Measurements from ENCODE around the gene RORB.

RORB gene

DNA sequence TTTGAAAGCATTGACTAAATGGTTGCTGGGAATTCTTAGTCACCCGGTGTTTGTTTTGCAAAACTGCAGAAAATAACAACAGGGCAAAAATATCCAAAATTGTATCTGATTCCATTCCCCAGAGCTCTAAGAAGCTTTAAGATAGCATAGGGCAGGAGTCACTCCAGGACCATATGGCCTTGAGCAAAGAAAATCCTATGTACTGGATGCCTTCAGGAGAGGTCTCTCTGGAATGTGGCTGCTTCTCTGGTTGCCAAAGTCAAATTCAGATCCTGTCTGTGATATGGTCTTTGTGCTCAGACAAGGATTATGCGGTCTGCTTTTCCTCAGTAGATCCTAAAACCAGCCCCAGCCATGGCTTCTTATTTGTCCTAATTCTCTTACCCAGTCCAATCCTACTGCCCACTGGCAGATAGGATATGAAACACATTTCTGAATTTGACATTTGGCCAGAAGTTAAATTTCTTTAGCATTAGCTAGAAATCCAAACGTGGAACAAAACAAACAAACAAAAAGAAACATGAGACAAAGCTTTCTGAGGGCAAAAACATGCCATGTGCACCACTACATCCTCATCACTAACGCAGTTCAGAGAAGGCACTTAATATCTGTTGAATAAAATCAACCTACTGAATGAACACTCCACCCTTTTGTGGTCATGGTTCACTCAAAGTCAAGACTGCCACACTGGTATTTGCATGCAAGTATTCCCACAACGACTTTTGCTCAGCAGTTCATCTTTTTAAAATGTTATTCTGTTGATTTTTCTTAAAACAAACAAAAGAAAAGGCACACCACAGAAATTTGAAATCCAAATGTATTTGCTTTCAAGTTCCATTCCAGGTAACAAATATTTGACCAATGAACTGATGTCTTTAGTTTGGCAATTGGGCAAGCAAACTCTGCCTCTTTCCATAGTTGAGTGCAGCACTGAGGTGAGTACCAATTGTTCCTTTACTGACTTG is 224.8 kb downstream of the RORB start:
- no peak for DNase-seq

GRCh38 chr9:74724317-74724716 is 227.2 kb downstream of the RORB start:
- DNase-seq, result no peak

- DNase-seq, result no peak
Measured at GRCh38 chr9:74726581-74726980, 229.4 kb downstream of the RORB start.

DNA sequence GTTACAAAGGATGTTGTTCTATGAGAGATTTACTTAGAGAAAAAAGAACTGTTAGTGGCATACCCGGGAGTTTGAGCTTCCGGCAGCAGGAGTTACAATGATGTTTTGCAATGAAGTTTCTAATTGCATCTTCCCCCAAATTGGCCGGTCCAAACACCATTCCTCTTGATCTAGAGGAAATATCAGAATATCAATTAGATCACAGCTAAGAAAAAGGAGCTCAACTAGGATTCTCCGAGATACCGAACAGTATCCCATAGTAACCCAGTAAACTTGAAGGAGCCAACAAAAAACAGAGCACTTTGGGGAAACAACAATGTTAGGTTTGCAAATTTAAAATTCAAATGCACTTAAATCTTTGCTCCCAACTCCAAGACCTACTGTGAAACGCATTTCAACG is 231.0 kb downstream of the RORB start:
- no peak for DNase-seq

DNA sequence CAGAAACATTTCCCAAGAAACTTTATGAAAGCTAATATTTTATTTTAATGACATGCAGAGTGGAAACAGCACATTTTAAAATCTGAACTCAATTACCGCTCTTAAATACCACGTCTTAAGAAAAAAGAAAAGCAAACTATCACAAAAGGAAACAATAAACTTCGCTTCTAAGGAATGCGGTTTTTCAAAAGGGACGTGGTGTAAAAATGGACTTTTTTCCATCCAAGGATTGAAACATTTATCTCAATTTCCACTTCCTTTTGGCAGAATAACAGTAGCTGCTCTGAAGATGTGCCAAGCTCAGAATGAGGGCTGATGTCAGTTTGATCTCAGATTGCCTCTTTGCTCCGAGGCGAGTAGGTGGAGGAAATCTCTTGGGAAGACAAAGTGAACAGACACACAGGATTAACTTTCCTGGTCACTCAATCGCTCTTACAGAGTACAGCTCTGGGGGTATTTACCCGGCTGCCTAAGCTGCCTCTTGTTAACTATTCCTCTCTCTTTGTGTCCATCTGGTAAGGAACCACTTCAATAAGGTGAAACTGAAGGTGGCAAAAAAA is 232.1 kb downstream of the RORB start:
- DNase-seq, result no peak

GRCh38 chr9:74735761-74736160 is 238.6 kb downstream of the RORB start:
- no peak for DNase-seq

GRCh38 chr9:74736646-74737045 is 239.5 kb downstream of the RORB start:
- DNase-seq, result no peak

- no peak for DNase-seq
Measured at GRCh38 chr9:74742191-74742790, 245.2 kb downstream of the RORB start.

Measured in activated naive CD4-positive, alpha-beta T cell treated with anti-CD3 and anti-CD28 coated beads, Interleukin-2, amount 50 U/mL, for 16 hours (primary cell).